ENCODE measurements around the gene IER5L.

The IER5L gene

DNA sequence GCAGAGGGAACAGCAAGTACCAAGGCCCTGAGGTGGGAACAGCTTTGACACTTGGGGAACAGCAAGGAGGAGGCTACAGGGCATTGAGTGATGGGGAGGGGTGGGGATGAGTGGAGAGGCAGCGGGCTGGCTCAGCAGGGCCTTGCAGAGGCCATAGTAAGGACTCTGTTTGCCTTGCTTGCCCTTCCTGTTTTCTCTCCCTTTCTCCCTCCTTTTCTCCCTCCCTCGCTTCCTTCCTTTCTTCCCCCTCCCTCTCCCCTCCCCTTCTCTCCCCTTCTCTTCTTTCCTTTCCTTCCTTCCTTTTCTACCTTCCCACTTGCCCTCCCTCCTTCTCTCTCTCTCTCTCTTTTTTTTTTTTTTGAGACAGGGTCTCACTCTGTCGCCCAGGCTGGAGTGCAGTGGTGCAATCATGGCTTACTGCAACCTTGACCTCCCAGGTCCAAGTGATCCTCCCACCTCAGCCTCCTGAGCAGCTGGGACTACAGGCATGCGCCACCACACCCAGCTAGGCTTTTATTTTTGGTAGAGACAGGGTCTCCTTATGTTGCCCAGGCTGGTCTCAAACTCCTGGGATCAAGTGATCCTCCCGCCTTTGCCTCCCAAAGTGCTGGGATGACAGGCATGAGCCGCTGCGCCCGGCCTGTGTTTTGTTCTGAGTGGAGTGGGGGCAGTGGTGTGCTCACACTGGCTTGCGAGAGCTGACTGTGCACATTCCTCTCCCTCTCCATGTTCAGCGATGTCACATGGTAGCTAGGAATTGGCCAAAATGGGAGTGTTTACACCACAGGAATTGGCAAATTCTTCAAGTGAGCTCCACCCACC, 17.1 kb downstream of the IER5L start:
- DNase-seq, result no peak

DNA sequence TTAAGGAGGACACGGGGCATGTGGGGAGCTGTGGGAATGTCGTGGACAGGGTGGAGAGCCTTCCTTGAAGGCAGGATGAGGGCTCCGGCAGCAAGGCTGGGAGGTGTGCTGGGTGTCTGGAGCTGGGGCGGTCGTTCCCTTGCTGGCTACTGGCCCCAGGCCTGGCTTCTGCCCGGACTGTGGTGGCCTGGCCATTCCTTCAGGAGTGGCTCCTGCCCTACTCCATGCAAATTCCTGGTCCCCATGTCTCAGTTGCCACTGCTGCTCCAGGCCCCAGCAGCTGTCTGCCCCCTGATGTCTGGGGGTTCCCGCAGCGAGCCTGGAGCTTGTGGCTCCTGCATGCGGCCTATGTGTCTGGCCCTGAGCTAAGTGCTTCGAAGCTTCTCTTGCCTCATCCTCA, 21.9 kb downstream of the IER5L start:
- no peak for DNase-seq

DNA sequence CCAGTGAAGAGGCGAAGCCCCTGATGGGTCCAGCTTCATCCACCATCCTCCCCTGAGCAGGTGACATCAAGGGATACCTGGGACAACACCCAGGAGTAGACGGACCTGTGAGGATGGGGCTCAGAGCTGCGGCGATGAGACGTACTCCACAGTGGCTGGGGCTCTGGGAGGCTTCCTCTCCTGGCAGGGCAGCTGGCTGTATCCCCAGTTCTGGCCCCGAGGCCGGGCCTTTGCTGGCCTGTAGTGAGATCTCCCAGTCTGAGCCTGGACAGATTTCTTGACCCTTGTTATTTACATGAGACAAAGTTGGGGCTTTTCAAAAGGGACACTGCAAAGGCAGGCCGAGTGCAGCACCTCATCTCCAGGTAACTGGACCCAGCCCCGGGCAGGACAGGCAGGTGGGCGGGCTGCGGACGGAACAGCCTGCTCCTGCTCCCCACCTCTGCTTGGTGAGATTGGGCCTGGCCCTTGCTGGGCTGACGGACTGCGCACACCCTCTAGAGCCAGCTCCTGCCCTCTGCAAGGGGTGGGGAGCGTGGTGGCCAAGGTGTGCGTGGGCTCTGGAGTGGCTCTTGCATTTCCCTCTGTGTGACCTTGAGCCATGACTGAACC, 23.1 kb downstream of the IER5L start:
- DNase-seq, result no peak

DNA sequence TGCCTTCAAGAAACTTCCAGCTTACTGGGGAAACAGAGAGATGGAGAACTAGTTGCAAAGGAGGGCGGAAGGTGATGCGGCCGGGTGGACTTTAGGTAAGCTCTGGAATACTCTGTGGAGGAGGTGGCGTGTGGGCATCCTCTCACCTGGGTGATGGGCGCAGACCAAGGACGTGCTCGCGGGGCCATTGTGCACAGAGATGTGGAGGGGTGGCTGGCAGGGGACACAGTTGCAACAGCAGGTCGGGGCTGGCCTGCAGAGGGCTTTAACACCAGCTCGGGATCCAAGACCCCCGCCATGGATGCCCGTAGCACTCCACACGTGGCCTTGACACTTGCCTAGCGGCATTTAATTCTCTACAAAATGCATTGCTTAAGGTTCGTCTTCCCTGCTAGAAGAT, 26.6 kb downstream of the IER5L start:
- no peak for DNase-seq

DNA sequence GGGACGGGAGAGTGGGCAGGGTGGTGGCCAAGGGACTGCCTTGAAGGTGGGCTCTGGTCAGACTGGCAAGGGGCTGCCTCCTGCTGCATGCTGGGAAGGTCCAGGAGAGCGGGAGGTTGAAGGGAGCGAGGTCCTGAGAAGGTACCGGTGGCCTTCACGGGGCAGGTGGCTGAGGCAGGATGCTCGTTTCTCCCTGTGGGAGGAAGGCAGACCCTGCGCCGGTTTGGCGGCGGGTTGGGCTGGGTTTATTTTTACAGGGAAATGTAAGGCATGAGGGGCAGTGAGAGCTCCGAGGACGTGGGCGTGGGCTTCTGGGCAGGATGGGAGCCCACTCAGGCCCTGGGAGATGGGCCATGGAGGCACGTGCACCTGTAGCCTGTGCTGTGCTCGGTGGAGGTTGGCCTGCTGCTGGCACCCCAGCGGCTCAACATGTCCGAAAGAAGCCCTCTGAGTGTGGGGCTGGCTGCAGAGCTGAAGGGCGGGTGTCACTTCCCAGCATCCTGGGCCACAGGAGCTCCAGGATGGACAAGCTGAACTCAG, 27.3 kb downstream of the IER5L start:
- DNase-seq, result no peak

DNA sequence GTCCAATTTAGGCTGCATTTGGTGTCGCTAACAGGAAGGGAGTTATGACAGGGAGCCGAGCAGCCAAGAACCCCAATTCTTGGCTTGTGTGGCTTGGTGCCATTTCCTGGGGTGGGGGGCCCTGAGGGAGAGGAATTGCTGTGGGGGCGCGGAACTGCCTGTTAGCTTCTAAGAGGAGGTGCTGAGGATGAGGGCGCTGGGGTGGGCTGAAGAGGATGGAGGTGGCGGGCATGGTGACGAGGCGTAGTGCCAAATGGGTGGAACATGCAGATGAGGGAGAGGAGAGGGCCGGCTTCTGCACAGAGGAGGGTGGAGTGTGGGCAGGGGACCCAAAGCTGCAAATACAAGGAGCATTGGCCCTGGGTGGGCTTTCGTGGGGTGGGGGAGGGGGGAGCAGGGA, 27.9 kb downstream of the IER5L start:
- no peak for DNase-seq

DNA sequence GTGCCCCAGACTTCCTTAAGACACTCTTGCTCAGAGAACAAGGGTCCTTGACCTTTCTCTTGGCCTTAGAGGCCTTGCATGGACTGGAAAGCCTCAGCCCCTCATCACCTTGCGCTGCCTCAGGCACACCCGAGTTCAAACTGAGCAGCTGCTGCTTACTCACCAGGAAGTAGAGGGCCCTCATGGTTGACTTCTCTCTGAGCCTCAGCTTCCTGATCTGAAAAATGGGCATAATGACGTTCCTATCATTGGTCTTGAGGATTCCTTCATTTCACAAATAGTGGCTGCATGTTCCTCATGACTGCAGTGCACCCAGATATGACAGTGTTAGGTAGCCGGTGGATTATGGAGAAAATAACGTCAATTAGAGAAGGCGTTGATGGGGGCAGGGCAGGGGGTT, 28.6 kb downstream of the IER5L start:
- no peak for DNase-seq

DNA sequence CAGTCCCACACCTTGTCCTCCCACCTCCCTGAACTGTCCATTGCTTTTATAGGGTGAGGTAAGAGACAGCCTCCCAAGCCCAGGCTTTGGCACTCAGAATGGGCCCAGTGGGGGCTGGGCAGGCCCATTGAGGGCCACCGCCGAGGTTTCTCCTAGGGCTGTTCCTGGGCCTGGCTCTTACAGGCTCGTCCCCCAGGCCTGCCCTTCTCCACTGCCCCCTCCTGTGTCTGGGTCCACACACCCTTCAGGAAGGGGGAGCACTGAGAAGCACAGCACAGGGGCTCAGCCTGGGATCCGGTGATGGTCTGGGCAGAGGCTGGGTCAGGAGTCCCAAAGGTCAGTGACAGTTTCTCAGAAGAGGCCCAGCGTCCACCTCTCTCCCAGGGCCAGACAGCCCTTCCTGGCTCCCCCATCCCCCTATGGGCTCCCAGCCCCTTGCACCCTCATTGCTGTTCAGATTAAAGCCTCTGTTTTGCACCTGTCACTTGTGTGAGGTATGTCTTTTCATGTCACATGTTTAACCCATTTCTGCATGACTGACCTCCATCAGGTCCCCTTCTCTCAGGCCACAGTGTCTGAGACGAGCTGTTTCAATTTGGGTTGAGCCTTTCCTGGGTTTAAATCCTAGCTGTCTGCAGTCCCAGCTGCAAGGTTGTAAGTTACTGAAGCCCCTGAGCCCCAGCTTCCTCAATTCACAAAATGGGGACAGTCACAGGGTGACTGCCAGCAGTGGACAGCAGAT, 29.4 kb downstream of the IER5L start:
- DNase-seq, result no peak

DNA sequence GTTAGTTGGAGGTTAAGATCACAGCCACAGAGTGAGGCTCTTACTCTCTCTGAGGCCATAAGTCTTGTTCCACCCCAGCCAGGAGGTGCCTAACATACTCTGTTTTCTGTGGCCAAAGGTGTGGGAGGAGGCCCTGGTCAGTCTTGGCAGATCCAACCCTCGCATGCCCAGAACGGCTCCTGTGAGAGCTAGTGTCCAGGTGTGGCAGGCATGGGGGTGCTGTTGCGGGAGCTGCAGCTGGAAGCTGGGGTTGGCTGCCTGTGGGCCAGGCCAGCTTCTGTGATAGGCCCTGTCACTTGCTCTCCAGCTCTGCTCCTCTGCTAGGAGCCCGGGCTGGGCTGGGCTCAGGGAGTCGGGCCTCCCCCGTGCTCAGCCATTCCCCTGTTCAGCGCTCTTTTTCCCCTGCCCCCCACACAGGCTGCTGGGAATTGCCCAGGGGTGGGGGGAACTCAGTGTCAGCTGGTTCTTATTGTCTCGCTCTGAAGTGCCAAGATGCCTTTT, 31.6 kb downstream of the IER5L start:
- peak; percentile 49 for DNase-seq

DNA sequence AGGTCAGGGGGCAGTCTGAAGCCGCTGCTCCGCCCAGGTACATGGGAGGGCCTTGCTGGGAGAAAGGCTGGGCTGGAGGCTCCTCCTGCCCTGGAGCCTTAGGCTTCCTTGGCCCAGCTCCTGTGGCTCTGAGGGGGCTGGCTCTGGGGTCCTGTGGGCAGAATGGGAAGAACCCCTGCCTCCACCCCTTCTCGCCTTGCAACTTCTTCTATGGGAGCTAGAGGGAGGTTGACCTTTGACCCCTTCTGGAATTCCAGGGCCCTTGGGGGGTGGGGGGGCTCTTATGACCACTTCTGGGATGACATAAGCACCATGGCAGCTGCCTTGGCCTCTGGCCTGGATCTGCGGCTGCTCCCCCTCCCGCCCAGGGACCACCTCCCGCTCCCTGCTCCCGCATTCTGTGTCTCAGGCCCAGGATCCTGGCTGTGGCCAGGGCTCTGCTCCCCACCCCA, 32.2 kb downstream of the IER5L start:
- DNase-seq, result peak; percentile 47

DNA sequence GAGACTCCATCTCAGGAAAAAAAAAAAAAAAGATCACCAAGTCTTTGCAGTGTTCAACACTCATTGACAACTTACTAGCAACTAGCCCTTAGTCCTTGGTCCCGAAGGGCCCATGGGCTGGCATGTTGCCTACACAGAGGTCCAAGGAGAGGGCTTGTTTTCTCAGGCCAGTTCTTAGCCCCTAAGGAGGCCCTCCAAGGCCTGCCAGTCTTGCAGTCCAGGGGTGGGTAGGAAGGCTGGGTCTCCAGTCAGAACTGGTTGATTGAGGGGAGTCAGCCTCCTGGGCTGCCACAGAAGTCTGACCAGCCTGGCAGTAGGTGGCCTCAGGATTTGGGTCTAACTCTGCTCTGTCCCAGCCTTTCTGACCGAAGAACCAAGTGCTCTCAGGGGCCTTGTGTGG, 32.7 kb downstream of the IER5L start:
- no peak for DNase-seq

DNA sequence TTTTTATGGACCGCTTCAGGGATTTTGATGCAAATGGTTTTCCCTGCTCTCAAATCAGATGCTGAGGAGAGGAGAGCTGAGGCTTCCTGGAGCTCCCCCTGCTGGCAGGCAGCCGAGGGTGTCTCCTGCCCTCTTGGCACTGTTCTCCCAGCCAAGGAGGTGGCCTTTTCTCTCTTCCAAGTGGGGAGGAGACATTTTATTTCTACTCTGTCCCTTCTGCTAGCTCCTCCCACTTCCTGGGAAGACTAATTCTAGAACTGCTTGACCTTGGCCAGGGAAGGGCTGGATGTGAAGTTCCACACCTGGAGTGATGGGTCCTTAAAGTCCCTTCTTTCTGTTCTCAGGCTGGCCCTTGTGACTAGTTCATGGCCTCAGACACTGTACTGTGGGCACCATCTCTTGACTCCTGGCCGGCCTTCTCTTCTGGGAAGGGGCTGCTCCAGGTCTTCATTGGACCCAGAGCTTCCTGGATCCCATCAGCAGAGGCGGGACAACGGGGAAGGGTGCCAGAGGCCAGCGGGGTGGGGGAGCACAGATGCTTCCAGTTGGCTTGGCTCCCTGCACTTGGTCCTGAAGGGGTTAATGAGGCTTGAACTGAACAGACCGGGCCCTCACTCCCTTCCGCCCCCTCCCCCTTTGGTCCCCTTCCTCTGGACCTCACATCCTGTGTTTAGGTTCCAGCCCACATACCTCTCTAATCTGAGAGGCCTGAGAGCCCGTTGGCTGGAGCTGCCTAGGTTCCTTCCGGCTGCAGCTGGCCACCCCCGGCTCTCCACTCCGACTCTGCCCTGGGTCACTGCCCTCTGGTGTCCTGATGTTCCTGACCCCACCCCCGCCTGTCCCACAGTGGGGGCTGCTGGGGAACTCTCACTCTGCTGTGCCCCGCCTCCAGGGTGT, 34.8 kb downstream of the IER5L start:
- DNase-seq, result peak; percentile 82

DNA sequence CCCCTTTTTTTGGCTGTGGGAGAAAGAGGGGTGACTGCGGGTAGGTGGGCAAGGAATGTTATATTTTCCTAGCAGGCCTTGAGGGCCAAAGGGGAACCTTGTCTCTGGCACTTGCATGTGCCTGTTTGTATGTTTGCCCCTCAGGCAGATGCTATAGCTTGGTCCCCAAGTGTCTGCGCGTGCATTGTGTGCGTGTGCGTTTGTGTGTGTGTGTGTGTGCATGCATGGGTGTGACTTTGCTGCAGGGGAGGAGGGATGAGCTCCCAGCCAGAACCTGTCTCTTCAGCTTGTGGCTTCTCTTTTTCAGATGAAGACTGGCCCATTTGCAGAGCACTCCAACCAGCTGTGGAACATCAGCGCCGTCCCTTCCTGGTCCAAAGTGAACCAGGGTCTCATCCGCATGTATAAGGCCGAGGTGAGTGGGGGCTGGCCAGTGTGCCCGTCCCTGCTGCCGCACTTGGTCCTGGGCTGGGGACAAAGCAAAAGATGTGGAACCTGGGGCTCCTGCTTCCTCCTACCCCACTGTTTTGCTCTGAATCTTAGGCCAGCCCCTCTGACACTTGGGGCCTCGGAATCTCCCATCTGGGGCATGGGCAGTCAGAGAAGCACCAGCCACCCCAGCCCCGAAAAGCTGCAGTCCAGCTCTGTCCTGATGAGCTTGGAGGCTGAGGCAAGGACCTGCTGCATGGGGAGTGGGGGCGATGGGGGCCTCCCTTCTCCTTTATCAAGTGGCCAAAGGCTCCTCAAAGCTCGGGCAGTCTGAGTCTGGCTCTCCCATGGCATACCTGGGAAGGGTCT, 35.7 kb downstream of the IER5L start:
- peak; percentile 21 for DNase-seq

DNA sequence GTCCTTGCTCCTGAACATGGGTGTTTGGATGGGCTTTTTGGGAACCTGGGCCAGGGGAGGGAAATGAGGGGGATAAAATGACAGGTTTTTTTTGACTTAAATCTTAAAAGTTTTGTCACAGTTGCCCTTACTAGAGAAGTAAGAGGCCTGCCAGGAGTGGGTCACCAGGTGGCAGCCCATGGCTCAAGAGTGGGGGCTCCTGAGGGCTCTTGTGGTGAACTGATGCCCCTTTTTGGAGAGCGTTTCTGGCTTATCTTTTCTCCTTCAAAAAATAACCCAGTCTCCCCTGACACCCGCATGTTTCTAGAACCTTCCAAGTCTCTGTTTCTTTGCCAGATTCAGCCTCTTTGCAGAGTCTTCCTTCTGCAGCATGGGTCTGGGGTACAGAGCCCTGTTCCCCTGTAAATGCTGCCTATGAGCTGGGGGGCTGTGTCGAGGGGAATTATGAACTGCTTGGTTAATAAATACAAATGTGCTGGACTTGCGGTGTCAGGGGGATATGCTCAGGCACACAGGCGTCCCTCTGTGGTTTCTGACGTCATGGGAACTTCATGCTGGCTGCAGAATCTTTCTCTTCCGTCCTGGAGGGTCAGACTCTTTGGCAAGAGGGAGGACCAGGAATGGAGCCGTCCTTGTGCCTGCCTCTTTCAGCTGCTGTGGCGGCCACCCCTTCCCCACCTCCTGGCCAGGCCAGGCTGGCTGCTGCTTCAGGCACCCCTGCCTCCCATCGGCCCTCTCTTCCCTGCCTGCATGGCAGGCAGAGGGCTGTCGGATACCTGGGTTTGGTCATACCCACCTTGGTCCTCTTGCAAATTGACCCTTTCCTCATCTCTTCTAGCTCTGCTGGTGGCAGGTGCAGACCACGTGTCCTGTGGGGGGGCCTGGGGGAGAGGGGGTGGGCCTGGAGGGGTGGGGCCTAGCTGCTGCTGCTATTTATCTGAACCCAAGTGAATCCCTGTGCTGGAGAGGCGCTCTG, 36.7 kb downstream of the IER5L start:
- peak; percentile 64 for DNase-seq

DNA sequence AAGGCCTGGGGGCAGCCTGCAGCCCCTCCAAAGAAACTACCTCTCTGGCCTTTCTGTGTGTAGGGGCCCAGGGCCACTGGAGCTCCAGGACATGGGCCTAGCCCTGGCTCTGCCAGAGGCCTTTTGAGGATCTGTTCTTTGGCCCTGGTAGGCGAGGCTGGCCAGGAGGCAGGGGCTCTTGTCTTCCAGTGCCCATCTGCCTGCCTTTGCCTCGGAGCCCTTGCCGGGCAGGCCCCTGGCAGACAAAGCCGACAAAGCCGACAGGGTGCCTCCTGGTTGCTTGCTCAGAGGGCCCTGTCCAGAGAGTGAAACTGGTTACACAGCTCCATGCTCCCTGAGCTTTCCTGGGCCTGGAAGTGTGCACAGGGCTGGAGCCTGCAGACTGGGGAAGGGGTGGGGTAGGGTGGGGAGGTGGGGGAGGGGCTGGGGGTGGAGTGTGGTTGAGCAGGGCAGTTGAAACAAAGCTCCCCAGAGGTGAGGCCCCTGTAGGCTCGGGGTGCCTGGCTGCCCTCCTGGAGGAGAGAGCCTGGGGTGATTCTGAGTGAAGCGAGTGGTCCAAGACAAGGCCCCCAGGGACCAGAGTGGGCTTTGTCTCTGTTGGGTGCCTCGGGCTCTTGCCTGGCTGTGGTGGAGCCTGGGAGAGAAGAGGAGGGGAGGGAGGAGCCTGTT, 37.5 kb downstream of the IER5L start:
- DNase-seq, result no peak

DNA sequence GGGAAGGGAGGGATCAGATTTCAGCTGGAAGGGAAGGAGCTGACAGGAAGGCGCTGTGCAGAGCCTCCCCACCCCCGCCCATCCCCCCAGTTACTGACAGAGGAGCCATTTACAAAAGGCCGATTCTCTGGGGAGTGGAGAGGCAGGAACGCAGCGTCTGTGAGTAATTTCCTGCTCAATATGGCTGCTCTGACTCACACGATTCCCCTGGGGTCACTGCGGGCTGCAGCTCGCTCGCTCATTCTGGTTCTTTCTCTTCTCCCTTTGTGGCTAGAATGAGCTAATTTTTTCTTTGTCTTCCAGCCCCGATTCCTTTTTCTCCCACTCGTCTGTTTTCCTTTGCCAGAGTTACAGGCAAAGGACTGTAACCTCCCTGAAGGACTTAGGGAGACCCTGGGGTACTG, 38.1 kb downstream of the IER5L start:
- DNase-seq, result no peak

DNA sequence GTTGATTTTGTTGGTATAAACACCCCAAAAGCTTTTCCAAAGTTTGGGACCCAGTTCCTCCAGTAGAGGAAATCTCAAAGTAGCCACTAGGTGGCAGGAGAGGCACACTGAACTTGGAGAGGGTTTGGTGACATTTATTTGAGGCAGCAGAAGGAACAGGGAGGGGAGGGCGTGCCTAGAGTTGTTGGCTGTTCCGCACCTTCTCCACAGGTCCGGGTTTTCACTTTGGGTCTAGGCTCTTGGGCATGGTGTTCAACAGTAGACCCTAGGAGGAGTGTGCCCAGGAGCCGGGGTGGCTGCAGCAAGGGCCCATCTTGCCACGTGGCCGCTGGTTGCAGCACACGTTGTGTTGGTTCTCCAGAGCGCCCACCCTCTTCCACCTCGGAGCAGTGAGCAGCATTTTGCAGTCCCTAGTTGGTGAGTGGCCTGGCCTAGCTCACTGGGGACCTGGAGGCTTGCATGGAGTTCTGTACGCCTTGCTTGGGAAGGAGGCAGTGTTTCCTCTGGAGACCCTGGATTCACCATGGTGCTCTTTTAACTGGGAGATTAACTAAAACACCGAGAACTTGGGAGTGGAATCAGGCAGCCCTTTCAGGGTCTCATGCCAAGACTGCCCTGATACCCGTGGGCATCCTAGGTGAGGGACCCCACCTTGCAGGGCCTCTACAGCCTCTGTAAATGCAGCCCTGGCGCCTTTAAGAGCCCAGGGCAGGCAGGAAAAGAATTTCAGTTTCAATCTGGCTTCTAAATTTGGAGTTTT, 38.6 kb downstream of the IER5L start:
- peak; percentile 92 for DNase-seq

DNA sequence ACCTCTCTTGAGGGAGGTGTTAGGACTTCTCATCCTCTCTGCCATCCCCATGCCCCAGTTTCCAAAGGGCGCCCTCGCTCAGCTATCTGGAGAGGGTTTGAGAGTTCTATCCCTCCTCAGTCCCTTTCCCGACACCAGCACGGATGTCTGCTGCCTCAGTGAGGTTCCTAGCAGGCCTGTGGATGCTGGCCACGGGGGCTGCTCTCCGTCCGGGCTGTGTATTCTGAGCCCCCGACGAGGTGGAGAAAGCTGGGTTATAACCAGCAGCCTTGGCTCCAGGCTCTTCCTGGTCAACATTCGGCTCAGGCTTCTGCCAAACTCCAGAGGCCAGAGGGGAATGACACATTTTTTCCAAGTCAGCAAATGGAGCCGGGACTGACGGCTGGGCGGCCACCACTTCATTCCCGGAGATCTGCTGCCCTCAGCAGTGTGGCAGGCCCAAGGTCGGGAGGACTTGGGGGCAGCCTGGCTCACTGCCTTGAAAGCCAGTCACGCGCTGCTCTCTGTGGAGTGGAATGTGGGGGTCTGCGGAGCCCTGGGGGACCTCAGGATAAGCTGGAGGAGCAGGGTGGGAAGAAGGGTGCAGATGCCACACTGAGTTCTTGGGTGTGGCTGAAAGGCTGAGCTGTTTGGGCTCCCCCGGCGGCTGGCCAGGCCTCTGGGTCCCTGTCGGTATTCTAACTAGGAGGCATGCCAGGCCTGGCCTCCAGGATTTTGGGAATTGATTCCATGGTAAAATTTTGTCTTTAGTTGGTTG, 39.4 kb downstream of the IER5L start:
- DNase-seq, result no peak
